ENCODE data around the gene FAM200C. TPM values are rescaled to one million over a fixed set of nuclear protein-coding genes. Genes with fewer than 3 reads are reported as not detected.

Gene FAM200C
- total and polyA plus RNA-seq, 2 of the 13 experiments (the other 11 are each of a cell fraction or from before 2014, with no cell fraction given) = 3.2 to 4.7 TPM

GRCh38 chr5:160348080-160348479 is 51.8 kb downstream of the FAM200C start (continued):
- TF ChIP-seq ZNF788 (CRISPR knock-in tag; IDR thresholded peaks at IDR 0.05; ENCODE audit: borderline replicate concordance) (no peak), CEBPG (CRISPR knock-in tag; IDR thresholded peaks at IDR 0.05) (no peak), ZNF333 (CRISPR knock-in tag; IDR thresholded peaks at IDR 0.05; ENCODE audit: borderline replicate concordance) (no peak), ZNF121 (CRISPR knock-in tag; IDR thresholded peaks at IDR 0.05) (no peak), SPEN (CRISPR knock-in tag; IDR thresholded peaks at IDR 0.05; ENCODE audit: low read depth) (no peak), ISX (CRISPR knock-in tag; conservative IDR thresholded peaks at IDR 0.05) (no peak), BRF2 (CRISPR knock-in tag; IDR thresholded peaks at IDR 0.05) (no peak), ZNF335 (CRISPR knock-in tag; IDR thresholded peaks at IDR 0.05) (no peak)

GRCh38 chr5:160347448-160347847 is 52.4 kb downstream of the FAM200C start:
- intact Hi-C loops (cut with micrococcal nuclease; ENCODE audit: unreplicated experiment) (loop anchor here (5.0 kb wide), 1 partner anchor 325 kb away; no protein-coding TSS in a partner anchor), in situ Hi-C loops (cut with HindIII; ENCODE audit: extremely low pct_ligation_motif_present, low pct_unique_long_range_greater_than_20kb) (loop anchor here (5.0 kb wide), 1 partner anchor 150 kb away; no protein-coding TSS in a partner anchor)
- no peak overlapping the region for H3K4me2 ChIP-seq (ENCODE audit: low read depth, low read length)
- H4K20me1 ChIP-seq (ENCODE audit: insufficient read depth, low read length) = no peaks in the 10 kb centered on the region
- BruUV-seq (replicated peaks) = no TSS peak
- no peaks in the 10 kb centered on the region for H3K36me3 ChIP-seq (replicated peaks in 1 of 2; ENCODE audit: control insufficient read depth in 1 of 2, insufficient read depth in 2 of 2, low read length in 2 of 2)
- 11% methylated on average over 6 of the region's 6 CpGs for WGBS (ENCODE audit: low lambda C conversion rate)
- no peaks in the 10 kb centered on the region for H3K9me3 ChIP-seq (ENCODE audit: low read length)
- no peak overlapping the region for H2AFZ ChIP-seq (ENCODE audit: low read length)
- H3K27me3 ChIP-seq (ENCODE audit: control insufficient read depth in 1 of 2, insufficient read depth in 2 of 2, low read length in 2 of 2) = peaks cover 2 to 18% of the 10 kb centered on the region in 2 experiments; a peak in 3 of 5 replicates
- ATAC-seq (no peak), FAIRE-seq (no peak), DNase-seq (ENCODE audit: low spot score) (no peak)
- no peaks in the 10 kb centered on the region for H3K79me2 ChIP-seq (ENCODE audit: insufficient read depth, low read length)
- no peak overlapping the region for H3K27ac ChIP-seq (ENCODE audit: extremely low read length, insufficient read depth, low read length)
- no peak overlapping the region for H3K9ac ChIP-seq (ENCODE audit: insufficient read depth, low read depth, low read length)
- POLR2A ChIA-PET = no interaction called here
- H3K4me3 ChIP-seq (replicated peaks in 1 of 3; ENCODE audit: insufficient read depth in 1 of 3, low read depth in 2 of 3, low read length in 3 of 3) = no peak overlapping the region
- CTCF ChIA-PET (ENCODE audit: low intra/inter-chr PET ratio, low total read pairs) = no interaction called here
- no peaks in the 10 kb centered on the region for H3K4me1 ChIP-seq (ENCODE audit: insufficient read depth, low read length)
- TF ChIP-seq MIXL1 (CRISPR knock-in tag; IDR thresholded peaks at IDR 0.05) (no peak), ZMAT5 (CRISPR knock-in tag; IDR thresholded peaks at IDR 0.05; ENCODE audit: borderline replicate concordance, low read depth) (no peak), HES4 (CRISPR knock-in tag; IDR thresholded peaks at IDR 0.05; ENCODE audit: borderline replicate concordance) (no peak), ZKSCAN5 (CRISPR knock-in tag; IDR thresholded peaks at IDR 0.05) (no peak), CREM (IDR thresholded peaks at IDR 0.05) (no peak), CREM (CRISPR knock-in tag; IDR thresholded peaks at IDR 0.05) (no peak), KAT2B (IDR thresholded peaks at IDR 0.05; ENCODE audit: borderline replicate concordance, low read depth, low read length) (no peak), MBNL3 (CRISPR knock-in tag; conservative IDR thresholded peaks at IDR 0.05) (no peak), ARID5B (CRISPR knock-in tag; IDR thresholded peaks at IDR 0.05) (no peak), PPARG (CRISPR knock-in tag; conservative IDR thresholded peaks at IDR 0.05) (no peak), SMYD3 (CRISPR knock-in tag; IDR thresholded peaks at IDR 0.05) (no peak), FOXP1 (IDR thresholded peaks at IDR 0.05) (no peak), FOXP1 (CRISPR knock-in tag; IDR thresholded peaks at IDR 0.05) (no peak), BATF2 (CRISPR knock-in tag; IDR thresholded peaks at IDR 0.05) (no peak)

All from HepG2 (cell line).